IMR-90 (cell line): Measurements from ENCODE around the gene IL1RAPL1. TPM values are rescaled to one million over a fixed set of nuclear protein-coding genes. Genes with fewer than 3 reads are reported as not detected.

Experiments
- ATAC-seq: fragments of 200-7000 bp; cut with Tn5 transposase; 2 replicates; pipeline ENCODE4 v1.9.1; 2020; ENCODE audit warnings: low read depth, mild to moderate bottlenecking, moderate library complexity
- BruUV-seq: library from RNA; stranded (reverse); fragments of 400-500 nt; replicated peaks from 2 replicates; lab custom pipeline; 2021; lab: Mats Ljungman, UMichigan
- CTCF ChIA-PET: fragments of 300-600 bp; formaldehyde crosslinking; extraction: SDS; loops from one replicate; lab custom pipeline; 2021; ENCODE audit warnings: antibody characterized with exemption; lab: Yijun Ruan, JAX
- POLR2A ChIA-PET: fragments of 300-600 bp; sonication (Branson Sonifier 250); formaldehyde crosslinking; loops from one replicate; lab custom pipeline; 2022; ENCODE audit warnings: antibody characterized with exemption; ENCODE audit not compliant: unreplicated experiment; lab: Charles Lee
- DNase-seq: peaks from one replicate; pipeline ENCODE4 v3.0.0; 2013
- H2AFZ ChIP-seq: replicated peaks from 2 replicates; pipeline ENCODE3; 2013; ENCODE audit warnings: low read length, mild to moderate bottlenecking; ENCODE audit not compliant: poor library complexity
- H2AK5ac ChIP-seq: 2 replicates; pipeline ENCODE4 v1.6.1; 2013; ENCODE audit warnings: low read depth, low read length, inconsistent platforms
- H2AK9ac ChIP-seq: replicated peaks from 2 replicates; pipeline ENCODE3; 2013; ENCODE audit warnings: mild to moderate bottlenecking, low read depth, low read length, moderate library complexity; ENCODE audit not compliant: poor library complexity
- H2BK120ac ChIP-seq: 2 replicates; pipeline ENCODE4 v1.6.1; 2013; ENCODE audit warnings: low read depth, low read length, inconsistent platforms
- H2BK15ac ChIP-seq: 3 replicates; pipeline ENCODE4 v1.6.1; 2013; ENCODE audit warnings: low read depth, low read length, inconsistent platforms
- H2BK20ac ChIP-seq: 2 replicates; pipeline ENCODE4 v1.6.1; 2013; ENCODE audit warnings: low read depth, mild to moderate bottlenecking, inconsistent platforms, low read length, moderate library complexity
- H2BK5ac ChIP-seq: 2 replicates; pipeline ENCODE4 v1.6.1; 2013; ENCODE audit warnings: mild to moderate bottlenecking, low read depth, low read length, inconsistent platforms; ENCODE audit not compliant: poor library complexity, severe bottlenecking
- H3K14ac ChIP-seq: replicated peaks from 2 replicates; pipeline ENCODE4 v1.6.1; 2013; ENCODE audit warnings: low read depth, low read length, inconsistent platforms
- H3K18ac ChIP-seq: 2 replicates; pipeline ENCODE4 v1.6.1; 2013; ENCODE audit warnings: low read depth, low read length, control low read depth
- H3K23ac ChIP-seq: 2 replicates; pipeline ENCODE4 v1.6.1; 2013; ENCODE audit warnings: low read depth, low read length, inconsistent platforms
- H3K27ac ChIP-seq: 2 replicates; pipeline ENCODE4 v1.5.1; 2013; ENCODE audit warnings: mild to moderate bottlenecking, control low read depth, low read length; ENCODE audit not compliant: insufficient read depth
- H3K27me3 ChIP-seq: 2 replicates; pipeline ENCODE4 v1.6.1; 2013; ENCODE audit warnings: low read length; ENCODE audit not compliant: control insufficient read depth, insufficient read depth
- H3K36me3 ChIP-seq: 2 replicates; pipeline ENCODE4 v1.6.1; 2013; ENCODE audit warnings: low read length, mixed read lengths; ENCODE audit not compliant: control insufficient read depth, insufficient read depth
- H3K4ac ChIP-seq: 2 replicates; pipeline ENCODE4 v1.6.1; 2013; ENCODE audit warnings: low read depth, low read length, inconsistent platforms
- H3K4me1 ChIP-seq: 2 replicates; pipeline ENCODE4 v1.6.1; 2013; ENCODE audit warnings: low read length, mixed read lengths; ENCODE audit not compliant: control insufficient read depth, insufficient read depth
- H3K4me2 ChIP-seq: 2 replicates; pipeline ENCODE4 v1.6.1; 2013; ENCODE audit warnings: low read depth, mild to moderate bottlenecking, control low read depth, low read length, moderate library complexity
- H3K4me3 ChIP-seq: 2 replicates; pipeline ENCODE4 v1.5.1; 2013; ENCODE audit warnings: low read depth, mild to moderate bottlenecking, control low read depth, low read length, moderate library complexity; ENCODE audit not compliant: insufficient read depth
- H3K56ac ChIP-seq: 2 replicates; pipeline ENCODE4 v1.6.1; 2013; ENCODE audit warnings: low read length, inconsistent platforms; ENCODE audit not compliant: insufficient read depth; ENCODE audit errors: extremely low read depth
- H3K79me1 ChIP-seq, 2 experiments: 2 replicates each; pipeline ENCODE4 v1.6.1; 2013; ENCODE audit warnings: low read length in 2 of 2, inconsistent platforms in 1 of 2, low read depth in 1 of 2
- H3K9ac ChIP-seq: 2 replicates; pipeline ENCODE4 v1.6.1; 2013; ENCODE audit warnings: low read depth, low read length, control low read depth
- H3K9me1 ChIP-seq: 2 replicates; pipeline ENCODE4 v1.6.1; 2013; ENCODE audit warnings: low read length, inconsistent platforms; ENCODE audit not compliant: insufficient read depth
- H3K9me3 ChIP-seq: 2 replicates; pipeline ENCODE4 v1.6.1; 2013; ENCODE audit warnings: low read length; ENCODE audit not compliant: control insufficient read depth, insufficient read depth
- H4K20me1 ChIP-seq: 2 replicates; pipeline ENCODE4 v1.6.1; 2013; ENCODE audit warnings: low read length, inconsistent platforms; ENCODE audit not compliant: insufficient read depth
- H4K5ac ChIP-seq: 2 replicates; pipeline ENCODE4 v1.6.1; 2013; ENCODE audit warnings: mild to moderate bottlenecking, low read depth, low read length, control low read depth
- H4K8ac ChIP-seq, 2 experiments: 2 replicates each; pipeline ENCODE4 v1.6.1; 2013; ENCODE audit warnings: low read depth in 2 of 2, low read length in 2 of 2, control low read depth in 1 of 2, inconsistent platforms in 1 of 2
- H4K91ac ChIP-seq: 2 replicates; pipeline ENCODE4 v1.6.1; 2013; ENCODE audit warnings: low read depth, low read length, inconsistent platforms; ENCODE audit not compliant: insufficient read depth
- BHLHE40 ChIP-seq: fragments of 150-350 bp; IDR thresholded peaks from 2 replicates; pipeline ENCODE4 v1.6.1; 2016; ENCODE audit warnings: mild to moderate bottlenecking, low read depth, low read length
- FOS ChIP-seq: fragments of 150-350 bp; IDR thresholded peaks from 2 replicates; pipeline ENCODE4 v1.6.1; 2016; ENCODE audit warnings: low read depth, low read length
- MAFK ChIP-seq: IDR thresholded peaks from 2 replicates; pipeline ENCODE4 v1.6.1; 2012; ENCODE audit warnings: low read depth, low read length, improper control_type of control experiment
- MXI1 ChIP-seq: IDR thresholded peaks from 2 replicates; pipeline ENCODE4 v1.6.1; 2012; ENCODE audit warnings: low read depth, mild to moderate bottlenecking, low read length, moderate library complexity, borderline replicate concordance
- NFE2L2 ChIP-seq: fragments of 150-350 bp; IDR thresholded peaks from 2 replicates; pipeline ENCODE4 v1.6.1; 2016; ENCODE audit warnings: low read depth, mild to moderate bottlenecking, low read length
- POLR2A ChIP-seq: IDR thresholded peaks from 2 replicates; pipeline ENCODE4 v1.6.1; 2012; ENCODE audit warnings: mild to moderate bottlenecking, low read depth, low read length
- RAD21 ChIP-seq: IDR thresholded peaks from 2 replicates; pipeline ENCODE4 v1.6.1; 2012; ENCODE audit warnings: low read length, improper control_type of control experiment
- RCOR1 ChIP-seq: IDR thresholded peaks from 2 replicates; pipeline ENCODE4 v1.6.1; 2012; ENCODE audit warnings: mild to moderate bottlenecking, low read length, improper control_type of control experiment; ENCODE audit not compliant: insufficient replicate concordance
- SMC3 ChIP-seq: fragments of 150-350 bp; IDR thresholded peaks from 2 replicates; pipeline ENCODE4 v1.6.1; 2016; ENCODE audit warnings: low read depth, mild to moderate bottlenecking, antibody characterized with exemption, low read length, moderate library complexity
- USF2 ChIP-seq: fragments of 150-350 bp; IDR thresholded peaks from 2 replicates; pipeline ENCODE4 v1.6.1; 2017; ENCODE audit warnings: mild to moderate bottlenecking, antibody characterized with exemption, low read length, low read depth
- WGBS, 2 experiments: methylation state at CpG; one replicate each; pipeline versions ENCODE4 v1.1.5 to v1.1.7; 2013; ENCODE audit warnings: missing lambda C conversion rate in 2 of 2; ENCODE audit not compliant: insufficient read length in 1 of 2; ENCODE audit errors: extremely low coverage in 2 of 2; 5-methylcytosine and 5-hydroxymethylcytosine counted together
- dilution Hi-C: fragments of 300-500 bp; cut with HindIII; formaldehyde crosslinking; loops from one replicate; pipeline ENCODE4 v1.14.3; 2018; ENCODE audit warnings: low sequenced_read_pairs; ENCODE audit not compliant: unreplicated experiment
- in situ Hi-C: fragments of 300-500 bp; cut with MboI; formaldehyde crosslinking; loops from 3 replicates; pipeline ENCODE4 v1.14.3; 2019; ENCODE audit warnings: low sequenced_read_pairs, inconsistent platforms, mixed read lengths
- intact Hi-C: fragments of 100-400 bp; cut with micrococcal nuclease; formaldehyde crosslinking; loops from 2 replicates; pipeline ENCODE4 v1.10.0; 2022
- polyA plus RNA-seq, 3 experiments: library from polyadenylated mRNA; depleted of rRNA; stranded (reverse); fragments of >200 nt; gene quantifications; 2 replicates each; pipeline ENCODE4 v1.2.3, GENCODE V29; 2012; ENCODE audit warnings: low replicate concordance in 1 of 3
- total RNA-seq: library from RNA; depleted of rRNA; stranded (reverse); fragments of >200 nt; gene quantifications from 2 replicates; pipeline ENCODE4 v1.2.3, GENCODE V29; 2012
- TF ChIP-seq, protein P1 (sequence below): fragments of 150-350 bp; IDR thresholded peaks from 2 replicates; pipeline ENCODE4 v1.6.1; 2016; ENCODE audit warnings: low read depth, mild to moderate bottlenecking, low read length, moderate library complexity, borderline replicate concordance

The IL1RAPL1 gene
- total and polyA plus RNA-seq, 2 of the 4 experiments (the other 2 are of a cell fraction) = 1.5 to 9.0 TPM

GRCh38 chrX:28668303-28668702 is 81.1 kb downstream of the IL1RAPL1 start:
- dilution Hi-C loops (no loop called here), intact Hi-C loops (no loop called here), in situ Hi-C loops (no loop called here)
- ChIA-PET CTCF (no interaction called here), POLR2A (no interaction called here)
- no peak overlapping the region for H3K4me3 ChIP-seq
- no peak overlapping the region for H3K4ac ChIP-seq
- TF ChIP-seq, protein P1, sequence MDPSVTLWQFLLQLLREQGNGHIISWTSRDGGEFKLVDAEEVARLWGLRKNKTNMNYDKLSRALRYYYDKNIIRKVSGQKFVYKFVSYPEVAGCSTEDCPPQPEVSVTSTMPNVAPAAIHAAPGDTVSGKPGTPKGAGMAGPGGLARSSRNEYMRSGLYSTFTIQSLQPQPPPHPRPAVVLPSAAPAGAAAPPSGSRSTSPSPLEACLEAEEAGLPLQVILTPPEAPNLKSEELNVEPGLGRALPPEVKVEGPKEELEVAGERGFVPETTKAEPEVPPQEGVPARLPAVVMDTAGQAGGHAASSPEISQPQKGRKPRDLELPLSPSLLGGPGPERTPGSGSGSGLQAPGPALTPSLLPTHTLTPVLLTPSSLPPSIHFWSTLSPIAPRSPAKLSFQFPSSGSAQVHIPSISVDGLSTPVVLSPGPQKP = no peak
- no peak for TF ChIP-seq POLR2A
- TF ChIP-seq USF2 = no peak
- TF ChIP-seq BHLHE40 = no peak
- TF ChIP-seq FOS = no peak
- no peak for TF ChIP-seq NFE2L2
- no peak for TF ChIP-seq MXI1
- TF ChIP-seq RCOR1 = no peak
- no peak for TF ChIP-seq SMC3
- TF ChIP-seq RAD21 = no peak
- TF ChIP-seq MAFK = no peak
- no peak overlapping the region for H4K8ac ChIP-seq
- no peak overlapping the region for H3K18ac ChIP-seq
- no peaks in the 10 kb centered on the region for H3K79me1 ChIP-seq
- no peak overlapping the region for H4K5ac ChIP-seq
- no peak overlapping the region for H2BK15ac ChIP-seq
- H2BK120ac ChIP-seq = no peak overlapping the region
- H4K91ac ChIP-seq = no peak overlapping the region
- no peaks in the 10 kb centered on the region for H3K9me1 ChIP-seq
- ATAC-seq = no peak
- no TSS peak for BruUV-seq
- H2BK20ac ChIP-seq = no peak overlapping the region
- WGBS, 2 experiments = no CpG with 5 or more reads among the region's 13 CpGs
- H3K4me2 ChIP-seq = no peak overlapping the region
- no peak overlapping the region for H2AK5ac ChIP-seq
- H4K20me1 ChIP-seq = no peaks in the 10 kb centered on the region
- H3K36me3 ChIP-seq = no peaks in the 10 kb centered on the region
- no peaks in the 10 kb centered on the region for H3K27me3 ChIP-seq
- no peak for DNase-seq
- no peak overlapping the region for H3K56ac ChIP-seq
- no peaks in the 10 kb centered on the region for H3K4me1 ChIP-seq
- H2BK5ac ChIP-seq = no peak overlapping the region
- H3K14ac ChIP-seq = no peak overlapping the region
- no peak overlapping the region for H2AFZ ChIP-seq
- H3K9me3 ChIP-seq = no peaks in the 10 kb centered on the region
- H3K27ac ChIP-seq = no peak overlapping the region
- H3K9ac ChIP-seq = no peak overlapping the region
- no peak overlapping the region for H2AK9ac ChIP-seq
- H3K23ac ChIP-seq = no peak overlapping the region
